HFFc6 (cell line): Measurements from ENCODE around the gene UBTD1. TPM values are rescaled to one million over a fixed set of nuclear protein-coding genes. Genes with fewer than 3 reads are reported as not detected.
A peak's percentile ranks its signal among the peaks of the same experiment; 100 is the strongest.

Source experiments
- DNase-seq: peaks from one replicate; pipeline ENCODE4 v3.0.0-alpha.2; 2018
- H3K27ac Mint-ChIP-seq: 2 replicates; pipeline ENCODE4 v1.8.0; 2020; ENCODE audit warnings: mild to moderate bottlenecking, mixed read lengths
- H3K27me3 Mint-ChIP-seq: 2 replicates; pipeline ENCODE4 v1.8.0; 2021; ENCODE audit warnings: mild to moderate bottlenecking, moderate library complexity, mixed read lengths; ENCODE audit not compliant: insufficient read depth
- H3K36me3 Mint-ChIP-seq: 2 replicates; pipeline ENCODE4 v1.8.0; 2021; ENCODE audit warnings: low read depth, mixed read lengths
- H3K4me1 Mint-ChIP-seq: 2 replicates; pipeline ENCODE4 v1.8.0; 2020; ENCODE audit warnings: low read depth, mixed read lengths
- H3K4me3 Mint-ChIP-seq: 2 replicates; pipeline ENCODE4 v1.8.0; 2020; ENCODE audit warnings: mild to moderate bottlenecking, moderate library complexity, mixed read lengths
- H3K9me3 Mint-ChIP-seq: 2 replicates; pipeline ENCODE4 v1.8.0; 2020; ENCODE audit warnings: mild to moderate bottlenecking, mixed read lengths
- CTCF ChIP-seq: fragments of 200-600 bp; sonication (generic); IDR thresholded peaks from 2 replicates; pipeline ENCODE4 v1.5.0; 2021; ENCODE audit warnings: antibody characterized with exemption, mild to moderate bottlenecking
- total RNA-seq, 6 experiments: library from RNA; stranded (reverse); fragmentation: NEBNext Ultra II Directional; extraction: Animal tissue kit (Norgen Biotek cat#: 25700); gene quantifications; 2 replicates in 1 of 6; 3 replicates in 5 of 6; pipeline ENCODE4 v1.2.3, GENCODE V29; 2021

The UBTD1 gene
- total RNA-seq, 6 experiments from 2014 or later, result 31.3 to 42.1 (median 34.8) TPM

DNA sequence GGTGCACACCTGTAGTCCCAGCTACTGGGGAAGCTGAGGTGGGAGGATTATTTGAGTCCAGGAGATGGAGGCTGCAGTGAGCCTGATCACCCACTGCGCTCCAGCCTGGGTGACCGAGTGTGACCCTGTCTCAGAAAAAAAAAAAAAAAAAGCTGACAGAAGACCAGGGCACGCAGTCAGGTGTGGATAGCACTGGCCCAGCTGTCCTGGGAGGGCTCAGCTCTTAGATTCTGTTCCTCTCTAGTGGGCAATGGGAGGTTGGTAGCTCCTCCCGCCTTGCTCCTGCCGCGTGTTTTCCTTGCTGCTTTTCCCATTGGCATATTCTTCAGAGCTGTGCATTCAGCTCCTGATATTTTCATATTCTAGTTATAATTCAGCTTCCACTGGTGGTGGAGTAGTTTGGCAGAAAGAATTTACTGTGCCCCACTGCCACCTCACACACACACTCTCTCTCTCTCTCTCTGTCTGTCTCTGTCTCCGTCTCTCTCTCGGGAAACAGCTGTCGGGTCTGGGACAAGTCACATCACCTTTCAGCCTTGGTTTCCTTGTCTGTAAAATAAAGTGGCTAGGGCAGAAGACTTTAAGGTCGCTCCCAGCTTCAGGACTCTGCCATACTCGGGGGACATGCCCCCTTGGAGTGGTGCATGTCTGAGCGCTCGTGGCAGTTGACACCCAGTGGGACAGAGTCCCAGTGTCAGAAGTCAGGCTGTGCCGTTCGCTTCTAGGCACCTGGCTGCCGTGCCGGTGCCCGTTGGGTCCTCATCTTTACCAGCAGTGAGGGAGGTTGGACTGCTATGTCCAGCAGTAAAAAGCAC, 47.9 kb downstream of the UBTD1 start:
- H3K9me3 Mint-ChIP-seq, result no peaks in the 10 kb centered on the region
- TF ChIP-seq CTCF, result no peak
- H3K27ac Mint-ChIP-seq, result no peak overlapping the region
- DNase-seq, result no peak
- H3K27me3 Mint-ChIP-seq, result no peaks in the 10 kb centered on the region
- no peaks in the 10 kb centered on the region for H3K36me3 Mint-ChIP-seq
- no peak overlapping the region for H3K4me3 Mint-ChIP-seq
- H3K4me1 Mint-ChIP-seq, result peaks cover 66% of the 10 kb centered on the region

GRCh38 chr10:97547271-97547600, 48.5 kb downstream of the UBTD1 start:
- Mint-ChIP-seq H3K9me3 (no peaks in the 10 kb centered on the region), H3K4me1 (peaks cover 60% of the 10 kb centered on the region), H3K4me3 (no peak overlapping the region), H3K27me3 (no peaks in the 10 kb centered on the region), H3K27ac (no peak overlapping the region), H3K36me3 (no peaks in the 10 kb centered on the region)
- DNase-seq, result no peak
- no peak for TF ChIP-seq CTCF

GRCh38 chr10:97547962-97548361, 49.2 kb downstream of the UBTD1 start:
- H3K4me1 Mint-ChIP-seq, result peaks cover 53% of the 10 kb centered on the region
- no peaks in the 10 kb centered on the region for H3K27me3 Mint-ChIP-seq
- no peak overlapping the region for H3K4me3 Mint-ChIP-seq
- no peak for TF ChIP-seq CTCF
- H3K27ac Mint-ChIP-seq, result no peak overlapping the region
- H3K9me3 Mint-ChIP-seq, result no peaks in the 10 kb centered on the region
- no peaks in the 10 kb centered on the region for H3K36me3 Mint-ChIP-seq
- no peak for DNase-seq

GRCh38 chr10:97548828-97549455, 50.2 kb downstream of the UBTD1 start:
- Mint-ChIP-seq H3K4me1 (peaks cover 51% of the 10 kb centered on the region), H3K9me3 (no peaks in the 10 kb centered on the region), H3K36me3 (no peaks in the 10 kb centered on the region), H3K4me3 (no peak overlapping the region), H3K27ac (peak overlapping the region; percentile 9; the same call in 1 of the 2 replicates), H3K27me3 (no peaks in the 10 kb centered on the region)
- no peak for TF ChIP-seq CTCF
- DNase-seq, result no peak

- no peaks in the 10 kb centered on the region for H3K9me3 Mint-ChIP-seq
- H3K36me3 Mint-ChIP-seq, result no peaks in the 10 kb centered on the region
- no peak for TF ChIP-seq CTCF
- H3K27ac Mint-ChIP-seq, result peak overlapping the region; percentile 74
- no peak overlapping the region for H3K4me3 Mint-ChIP-seq
- no peak for DNase-seq
- peaks cover 43% of the 10 kb centered on the region for H3K4me1 Mint-ChIP-seq
- H3K27me3 Mint-ChIP-seq, result no peaks in the 10 kb centered on the region
Observed at GRCh38 chr10:97549587-97550322, 51.0 kb downstream of the UBTD1 start.
